ENCODE data around the gene CDC42EP5.

GRCh38 chr19:54480051-54480450 lies 7.0 kb upstream of the CDC42EP5 start:
- TF ChIP-seq POLR2AphosphoS5 (IDR thresholded peaks at IDR 0.05; ENCODE audit: low read depth) (no peak), CTCF (IDR thresholded peaks at IDR 0.05; ENCODE audit: insufficient read depth, low read length) (no peak), REST (IDR thresholded peaks at IDR 0.05; ENCODE audit: insufficient replicate concordance, low read depth) (no peak), SPI1 (IDR thresholded peaks at IDR 0.05; ENCODE audit: borderline replicate concordance, low read depth) (no peak)

All from HL-60 (cell line).